ENCODE data around the gene RBM3.

RBM3 gene

DNA sequence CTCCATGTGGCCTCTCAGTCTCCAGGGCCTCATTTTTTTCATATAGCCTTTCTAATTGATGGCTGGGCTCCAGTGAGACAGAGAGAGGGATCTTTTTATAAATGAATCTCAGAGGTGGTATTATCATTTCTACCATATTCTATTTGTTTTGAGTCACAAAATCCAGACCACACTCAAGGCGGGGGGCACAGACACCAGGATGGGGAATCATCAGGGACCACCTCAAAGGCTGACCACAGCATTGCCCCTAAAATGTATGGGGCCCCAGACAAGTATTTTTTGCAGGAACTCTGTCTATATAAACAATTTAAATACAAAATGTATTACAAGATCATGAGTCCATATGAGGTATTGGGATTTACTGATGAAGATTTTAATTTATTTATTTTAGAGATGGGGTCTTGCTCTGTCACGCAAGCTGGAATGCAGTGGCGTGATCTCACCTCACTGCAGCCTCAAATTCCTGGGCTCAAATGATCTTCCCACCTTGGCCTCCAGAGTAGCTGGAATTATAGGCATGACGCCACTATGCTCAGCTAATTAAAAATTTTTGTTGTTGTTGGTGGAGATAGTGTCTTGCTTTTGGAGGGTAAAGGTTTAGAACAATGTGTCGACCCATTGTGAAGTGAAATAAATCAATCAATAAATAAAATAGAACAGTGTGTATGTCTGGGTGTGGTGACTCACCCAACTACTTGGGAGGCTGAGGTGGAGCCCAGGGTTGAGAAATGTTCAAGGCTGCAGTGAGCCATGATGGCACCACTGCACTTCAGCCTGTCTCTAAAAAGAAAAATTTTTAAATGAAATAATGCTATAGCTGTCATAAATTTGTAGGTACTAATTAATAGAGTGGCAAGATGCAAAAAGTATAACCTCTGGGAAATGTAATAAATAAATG lies 52.4 kb downstream of the RBM3 start:
- no peak for DNase-seq (ENCODE audit: low spot score)
